GM19328 (cell line): ENCODE data around the gene TRRAP.
"Not testable (repeated sequence)": the region's sequence is repeated elsewhere in the genome, so short reads cannot be mapped to it uniquely, and the experiment has no call there.

Experiments used
- ATAC-seq: cut with Tn5 transposase; IDR thresholded peaks from one replicate; pipeline ENCODE4 v1.9.1; 2021; ENCODE audit warnings: mild to moderate bottlenecking, moderate library complexity; ENCODE audit not compliant: unreplicated experiment

The TRRAP gene

GRCh38 chr7:98864731-98865453 lies 13.4 kb upstream of the TRRAP start:
- no peak for ATAC-seq

GRCh38 chr7:98866351-98866750 lies 12.0 kb upstream of the TRRAP start:
- no peak for ATAC-seq

- no peak for ATAC-seq
These were observed 11.6 kb upstream of the TRRAP start for GRCh38 chr7:98866765-98867164.

GRCh38 chr7:98868450-98868849 lies 9.9 kb upstream of the TRRAP start:
- no peak for ATAC-seq

GRCh38 chr7:98869027-98869596 lies 9.2 kb upstream of the TRRAP start:
- ATAC-seq = no peak

- no peak for ATAC-seq
These were observed 8.7 kb upstream of the TRRAP start, which contains the start of gene TMEM130 for GRCh38 chr7:98869597-98870120. Gene TMEM130 (minus strand): TSS chr7:98870014. CDS start chr7:98869861, 153 bp downstream.

- ATAC-seq = no peak
These were observed 8.1 kb upstream of the TRRAP start for GRCh38 chr7:98870121-98870651.

GRCh38 chr7:98870807-98871491 lies 7.4 kb upstream of the TRRAP start:
- no peak for ATAC-seq

- no peak for ATAC-seq
These were observed 5.9 kb upstream of the TRRAP start for GRCh38 chr7:98872328-98872924.

GRCh38 chr7:98873610-98874009 lies 4.7 kb upstream of the TRRAP start:
- ATAC-seq = not testable (repeated sequence)

GRCh38 chr7:98874942-98875341 lies 3.4 kb upstream of the TRRAP start:
- no peak for ATAC-seq

GRCh38 chr7:98875501-98875900 lies 2.8 kb upstream of the TRRAP start:
- no peak for ATAC-seq

GRCh38 chr7:98877146-98877545 lies 1.2 kb upstream of the TRRAP start:
- ATAC-seq = no peak

- ATAC-seq = no peak
These were observed 504 bp upstream of the TRRAP start for GRCh38 chr7:98877692-98878364.

- peak; percentile 65 for ATAC-seq
These were observed 1.1 kb downstream of the TRRAP start for GRCh38 chr7:98879198-98879978.

GRCh38 chr7:98879979-98880315 lies 1.6 kb downstream of the TRRAP start:
- ATAC-seq = no peak

GRCh38 chr7:98880485-98880884 lies 2.2 kb downstream of the TRRAP start:
- ATAC-seq = no peak

- no peak for ATAC-seq
These were observed 3.4 kb downstream of the TRRAP start for GRCh38 chr7:98881561-98882315.

- ATAC-seq = no peak
These were observed 6.1 kb downstream of the TRRAP start for GRCh38 chr7:98884416-98884815.
